GM12872 (cell line): ENCODE measurements around the gene NIP7.

ENCODE experiments used
- CTCF ChIP-seq: IDR thresholded peaks from 3 replicates; pipeline ENCODE4 v1.5.1; 2011; ENCODE audit warnings: low read depth, mild to moderate bottlenecking, low read length, moderate library complexity; ENCODE audit not compliant: insufficient read depth

NIP7 gene

GRCh38 chr16:69339289-69340094 lies at the start of gene NIP7, which contains the start of gene COG8:
TSS of gene NIP7 (plus strand) at chr16:69339772. CDS start at chr16:69339830, 58 bp downstream.
TSS of gene COG8 (minus strand) at chr16:69339564. CDS start at chr16:69339552, 12 bp downstream.
- peak; percentile 83 for TF ChIP-seq CTCF

GRCh38 chr16:69293401-69293800 lies 46.2 kb upstream of the NIP7 start:
- TF ChIP-seq CTCF, result no peak

GRCh38 chr16:69294051-69294450 lies 45.5 kb upstream of the NIP7 start:
- TF ChIP-seq CTCF, result no peak

- no peak for TF ChIP-seq CTCF
These were observed 41.3 kb upstream of the NIP7 start for GRCh38 chr16:69298261-69298660.

GRCh38 chr16:69301187-69301586 lies 38.4 kb upstream of the NIP7 start:
- TF ChIP-seq CTCF, result no peak

- TF ChIP-seq CTCF, result no peak
These were observed 37.7 kb upstream of the NIP7 start for GRCh38 chr16:69301861-69302260.

- TF ChIP-seq CTCF, result no peak
These were observed 37.3 kb upstream of the NIP7 start for GRCh38 chr16:69302301-69302700.
